Measurements from ENCODE around the gene PDIA5.

Gene PDIA5

DNA sequence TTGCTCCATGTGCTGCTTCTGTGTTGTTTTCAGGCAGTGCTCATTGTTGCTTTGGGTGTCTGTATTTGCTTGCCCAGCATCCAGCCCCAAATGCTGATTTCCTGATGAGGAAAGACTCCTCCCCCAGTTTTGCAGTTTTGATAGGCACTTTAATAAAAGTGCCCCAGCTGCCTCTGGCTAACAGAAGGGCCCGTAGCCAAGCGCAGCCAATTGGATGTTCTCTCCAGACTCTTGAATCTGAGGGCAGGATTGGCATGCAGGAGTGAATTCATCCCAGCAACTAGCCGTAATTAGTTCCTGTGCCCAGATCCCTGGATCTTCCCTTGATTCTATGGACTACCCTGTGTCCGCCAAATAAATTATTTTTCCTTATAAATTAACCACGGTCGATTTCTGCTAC lies 24.4 kb upstream of the PDIA5 start:
- no peak for DNase-seq (ENCODE audit: low read depth in 2 of 2)

GRCh38 chr3:123044981-123045763 lies 21.7 kb upstream of the PDIA5 start:
- no peak for DNase-seq (ENCODE audit: low read depth in 2 of 2)

DNA sequence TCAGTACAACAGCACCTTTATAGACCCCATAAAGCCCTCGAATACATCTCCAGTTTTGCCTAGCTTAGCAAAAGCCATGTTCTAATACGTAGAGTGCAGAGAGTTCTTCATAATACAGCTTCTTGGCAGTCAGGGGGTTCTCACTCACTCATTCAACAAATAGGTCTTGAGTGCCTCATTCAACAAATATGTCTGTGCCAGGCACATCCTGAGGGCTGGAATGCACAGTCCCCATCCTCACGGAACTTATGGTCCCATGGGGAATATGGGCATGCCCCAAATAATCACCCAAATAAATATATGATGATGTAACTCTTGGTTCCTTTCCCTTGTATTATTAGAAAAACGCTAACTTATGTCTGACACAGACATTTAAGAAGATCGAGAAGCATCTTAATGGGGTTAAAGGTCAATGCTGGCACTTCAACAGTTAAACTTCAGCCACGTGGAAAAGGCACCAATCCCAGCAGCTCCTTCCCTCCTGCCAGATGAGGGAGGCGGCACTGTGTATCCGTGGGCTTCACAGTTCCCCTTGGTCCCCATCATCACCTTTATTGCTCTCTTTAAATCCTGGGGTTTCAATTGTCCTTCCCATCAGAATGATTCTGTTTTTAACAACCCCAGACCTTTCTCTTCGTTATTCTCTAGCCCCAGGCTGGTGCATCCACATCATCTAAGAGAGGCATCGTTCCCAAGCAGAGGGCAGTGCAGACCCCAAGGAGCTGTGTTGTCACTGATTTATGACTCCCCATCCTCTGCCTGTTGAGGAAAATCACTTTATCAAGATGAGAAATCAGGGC lies 20.4 kb upstream of the PDIA5 start:
- DNase-seq (ENCODE audit: low read depth in 2 of 2), result no peak

- DNase-seq (ENCODE audit: low read depth in 2 of 2), result no peak
Observed at GRCh38 chr3:123047062-123047319, 19.8 kb upstream of the PDIA5 start.

DNA sequence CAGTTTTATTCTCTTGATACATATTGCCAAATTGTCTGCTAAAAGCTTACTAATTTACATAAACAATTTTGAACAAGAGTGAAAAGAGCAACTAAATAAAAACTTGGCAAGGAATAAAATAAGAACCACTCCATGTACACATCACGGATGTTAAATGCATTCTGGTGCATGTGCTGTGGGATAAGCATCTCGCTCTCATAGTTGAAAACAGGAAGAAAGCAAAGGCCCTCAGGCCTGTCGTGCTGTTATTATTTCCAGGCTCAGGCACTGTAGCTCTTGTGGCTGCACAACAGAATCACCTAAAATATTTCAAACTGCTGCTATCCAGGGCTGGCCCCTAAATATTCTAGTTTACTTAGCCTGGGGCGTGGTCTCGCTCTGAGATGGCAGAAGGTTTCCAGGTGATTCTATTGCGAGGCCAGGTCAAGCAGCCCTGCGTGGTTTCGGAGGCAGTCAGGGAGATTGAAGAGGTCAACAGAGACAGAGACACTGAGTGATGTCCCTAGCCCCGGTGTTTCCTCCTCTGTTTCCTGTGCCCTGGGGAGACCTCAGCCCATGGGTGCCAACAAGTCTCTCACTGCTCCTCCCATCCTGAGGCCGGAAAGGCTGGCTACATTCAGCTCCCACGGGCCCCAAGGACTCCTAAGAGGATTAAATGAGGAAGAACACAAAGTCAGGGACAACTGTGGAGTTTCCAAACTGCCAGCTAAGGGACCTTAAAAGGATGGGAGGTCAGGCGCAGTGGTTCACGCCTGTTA lies 18.2 kb upstream of the PDIA5 start:
- DNase-seq (ENCODE audit: low read depth in 2 of 2), result no peak

GRCh38 chr3:123050666-123051065 lies 16.2 kb upstream of the PDIA5 start:
- DNase-seq (ENCODE audit: low read depth in 2 of 2), result no peak

DNA sequence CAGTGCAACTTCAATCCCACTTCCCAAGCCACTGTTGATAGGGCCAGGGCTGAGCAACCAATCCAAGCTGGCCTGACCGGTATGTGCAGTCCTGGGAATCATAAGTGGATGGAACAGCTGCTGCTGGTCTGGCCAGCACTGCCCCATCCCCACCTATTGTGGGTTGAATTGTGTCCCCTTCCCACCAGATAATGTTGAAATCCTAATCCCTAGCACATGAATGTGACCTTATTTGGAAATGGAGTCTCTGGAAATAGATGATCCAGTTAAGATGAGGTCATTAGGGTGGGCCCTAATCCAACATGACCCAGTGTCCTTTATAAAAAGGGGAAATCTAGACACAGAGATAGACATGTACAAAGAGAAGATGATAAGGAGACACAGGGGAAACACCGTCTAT lies 13.7 kb upstream of the PDIA5 start:
- DNase-seq (ENCODE audit: low read depth in 2 of 2), result no peak

- DNase-seq (ENCODE audit: low read depth in 2 of 2), result no peak
Observed at GRCh38 chr3:123054109-123054778, 12.6 kb upstream of the PDIA5 start.

GRCh38 chr3:123054931-123055330 lies 11.9 kb upstream of the PDIA5 start:
- DNase-seq (ENCODE audit: low read depth in 2 of 2), result no peak

DNA sequence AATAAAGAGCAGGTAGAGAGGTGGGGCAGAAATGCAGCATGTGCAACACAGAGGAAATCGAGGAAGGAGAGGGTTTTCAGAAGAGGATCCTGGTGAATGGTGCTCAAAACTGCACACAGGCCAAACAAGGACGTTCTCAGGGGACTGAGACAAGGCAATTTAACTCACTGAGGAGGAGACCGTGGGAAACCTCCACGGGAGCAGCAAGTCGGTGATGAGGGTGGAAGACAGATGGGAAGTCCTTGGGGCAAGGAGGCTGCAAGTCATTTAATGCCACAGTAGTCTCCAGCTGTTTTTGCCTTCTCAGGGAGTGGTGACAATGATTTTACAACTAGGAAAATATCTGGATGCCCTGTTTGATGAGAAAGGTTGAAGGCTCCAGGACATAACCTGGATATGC lies 11.5 kb upstream of the PDIA5 start:
- DNase-seq (ENCODE audit: low read depth in 2 of 2), result no peak

DNA sequence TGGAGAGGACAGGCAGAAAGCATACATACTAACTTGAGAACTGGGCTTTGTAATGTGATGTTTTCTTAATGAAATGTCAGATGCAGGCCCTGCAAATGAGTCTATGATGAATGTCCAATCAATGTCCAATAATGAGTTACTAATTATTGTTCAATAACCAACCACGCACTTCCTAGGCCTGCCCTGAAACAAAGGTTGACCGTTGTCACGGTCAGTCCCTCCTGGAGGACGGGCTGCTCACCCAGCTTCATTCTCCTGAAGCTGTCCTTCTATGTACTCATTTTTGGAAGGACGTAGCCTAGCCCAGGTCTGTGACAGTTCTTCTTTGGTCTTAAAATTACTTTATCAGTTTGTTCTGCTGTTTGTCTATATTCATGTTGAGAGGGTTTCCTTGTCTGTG lies 8.3 kb upstream of the PDIA5 start:
- DNase-seq (ENCODE audit: low read depth in 2 of 2), result no peak

DNA sequence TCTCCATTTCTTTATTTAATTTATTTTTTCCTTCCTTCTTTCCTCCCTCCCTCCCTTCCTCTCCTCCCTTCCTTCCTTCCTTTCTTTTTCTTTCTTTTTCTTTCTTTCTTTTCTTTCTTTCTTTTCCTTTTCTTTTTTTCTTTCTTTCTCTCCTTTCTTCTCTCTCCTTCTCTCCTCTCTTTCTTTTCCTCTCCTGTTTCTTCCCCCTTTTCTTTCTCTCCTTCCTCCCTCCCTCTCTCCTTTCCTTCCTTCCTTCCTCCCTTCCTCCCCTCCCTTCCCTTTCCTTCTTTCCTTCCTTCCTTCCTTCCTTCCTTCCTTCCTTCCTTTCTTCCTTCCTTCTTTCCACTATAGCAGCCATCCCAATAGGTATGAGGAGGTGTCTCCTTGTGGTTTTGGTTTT lies 6.8 kb upstream of the PDIA5 start:
- DNase-seq (ENCODE audit: low read depth in 2 of 2), result no peak

DNA sequence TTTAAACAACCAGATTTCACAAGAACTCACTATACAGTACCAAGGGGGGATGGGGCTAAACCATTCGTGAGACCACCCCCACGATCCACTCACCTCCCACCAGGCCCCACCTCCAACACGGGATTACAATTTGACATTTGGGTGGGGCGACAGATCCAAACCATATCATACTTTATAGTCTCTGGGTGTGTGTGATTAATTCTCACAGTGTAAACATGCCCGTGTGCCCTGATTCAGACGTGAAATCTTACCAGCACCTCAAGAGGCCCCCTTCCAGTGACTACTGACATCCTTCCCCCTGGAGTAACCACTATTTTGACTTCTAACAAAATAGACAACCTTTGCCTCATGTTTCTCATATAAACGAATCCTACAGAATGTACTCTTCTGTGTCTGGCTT lies 5.0 kb upstream of the PDIA5 start:
- no peak for DNase-seq (ENCODE audit: low read depth in 2 of 2)

- DNase-seq (ENCODE audit: low read depth in 2 of 2), result no peak
Observed at GRCh38 chr3:123063034-123063433, 3.8 kb upstream of the PDIA5 start.

DNA sequence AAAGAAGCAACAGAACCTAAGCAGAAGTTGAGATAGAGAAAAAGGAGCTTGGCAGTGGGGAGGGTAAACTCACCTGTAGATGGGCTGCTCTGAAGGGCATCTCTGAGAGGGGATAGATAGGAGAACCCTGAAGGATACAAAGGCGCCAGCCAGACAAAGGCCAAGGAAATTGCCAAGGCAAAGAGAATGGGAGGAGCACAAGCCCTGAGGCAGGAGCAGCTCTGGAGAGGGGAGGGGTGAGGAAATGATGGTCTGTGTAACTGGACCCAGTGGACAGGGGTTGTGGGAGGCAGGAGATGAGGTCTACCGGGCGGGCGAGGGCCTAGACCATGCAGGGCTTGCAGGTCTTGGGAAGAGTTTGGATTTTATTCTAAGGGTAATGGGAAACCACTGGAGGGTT lies 2.3 kb upstream of the PDIA5 start:
- no peak for DNase-seq (ENCODE audit: low read depth in 2 of 2)

DNA sequence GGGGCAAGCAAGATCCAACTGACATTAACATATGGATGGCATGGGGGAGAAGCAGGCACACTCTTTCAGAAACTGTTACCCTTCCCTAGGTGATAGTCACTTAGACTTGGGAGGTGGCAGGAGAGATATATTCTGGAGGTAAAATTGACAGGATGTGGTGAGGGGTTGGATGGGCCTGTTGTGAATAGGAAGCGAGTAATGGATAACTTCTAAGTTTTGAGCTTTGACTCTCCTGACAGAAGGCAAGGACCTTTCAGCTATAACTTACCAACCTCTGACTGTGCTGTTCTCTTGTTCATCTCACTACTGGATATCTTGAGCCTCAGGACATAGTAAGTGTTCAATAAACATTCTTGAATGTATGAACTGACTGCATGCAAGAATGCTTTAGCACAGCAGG lies 1.9 kb upstream of the PDIA5 start:
- no peak for DNase-seq (ENCODE audit: low read depth in 2 of 2)

DNA sequence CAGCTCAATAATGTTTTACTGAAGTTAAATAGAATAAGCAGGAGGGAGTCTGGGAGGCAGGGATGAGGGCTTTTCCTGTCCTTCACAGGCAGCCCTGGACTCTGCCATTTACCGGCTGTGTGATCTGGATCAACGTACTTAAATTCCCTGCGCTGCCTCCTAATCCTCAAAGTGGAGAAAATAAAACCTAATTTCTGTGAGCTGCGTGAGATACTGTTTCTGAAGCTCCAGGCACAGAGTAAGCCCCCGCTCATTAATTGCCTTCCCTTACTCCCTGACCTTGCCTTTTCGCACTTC lies 278 bp upstream of the PDIA5 start:
- no peak for DNase-seq (ENCODE audit: low read depth in 2 of 2)

- peak in 1 of 2 donors; percentile 2 for DNase-seq (ENCODE audit: low read depth in 2 of 2)
Observed at GRCh38 chr3:123067689-123068600, 1.1 kb downstream of the PDIA5 start.

GRCh38 chr3:123068601-123069381 lies 2.0 kb downstream of the PDIA5 start:
- DNase-seq (ENCODE audit: low read depth in 2 of 2), result no peak

DNA sequence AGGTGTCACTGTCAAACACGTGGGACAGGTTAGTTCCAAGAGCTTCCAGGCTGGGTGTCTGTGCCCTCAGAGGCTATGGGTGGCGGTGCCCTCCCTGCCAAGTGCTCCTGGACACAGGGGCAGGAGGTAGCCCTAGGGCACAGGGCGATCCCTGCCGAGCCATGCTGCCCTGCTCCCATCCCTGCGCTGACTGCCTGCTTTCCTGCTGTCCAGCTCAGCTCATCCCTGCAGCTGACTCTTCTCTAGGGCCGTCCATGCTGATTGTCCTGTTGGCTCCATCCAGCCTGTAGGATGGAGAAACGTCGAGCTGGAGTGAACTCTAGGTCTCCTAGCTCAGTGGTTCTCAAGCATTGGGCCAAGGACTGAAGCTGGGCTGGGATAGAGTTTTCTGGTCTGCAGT lies 3.7 kb downstream of the PDIA5 start:
- no peak for DNase-seq (ENCODE audit: low read depth in 2 of 2)

- DNase-seq (ENCODE audit: low read depth in 2 of 2), result no peak
Observed at GRCh38 chr3:123071146-123071545, 4.3 kb downstream of the PDIA5 start.

Data from stimulated activated CD4-positive, alpha-beta T cell treated with anti-CD3 and anti-CD28 coated beads, Interleukin-15, amount 100 ng/mL, for 48 hours (primary cell).